Tongue (tissue), 2 donors: ENCODE measurements around the gene OR5H14. TPM values are rescaled to one million over a fixed set of nuclear protein-coding genes. Genes with fewer than 3 reads are reported as not detected.
"Not testable (repeated sequence)": the region's sequence is repeated elsewhere in the genome, so short reads cannot be mapped to it uniquely, and the experiment has no call there.

Experiments used
- DNase-seq: peaks from one replicate; pipeline ENCODE4 v3.0.0-alpha.2; 2015
- total RNA-seq: library from RNA; depleted of rRNA; stranded (reverse); fragments of >200 nt; gene quantifications from one replicate; pipeline ENCODE4 v1.2.3, GENCODE V29; 2014

The OR5H14 gene
- not detected for total RNA-seq

DNA sequence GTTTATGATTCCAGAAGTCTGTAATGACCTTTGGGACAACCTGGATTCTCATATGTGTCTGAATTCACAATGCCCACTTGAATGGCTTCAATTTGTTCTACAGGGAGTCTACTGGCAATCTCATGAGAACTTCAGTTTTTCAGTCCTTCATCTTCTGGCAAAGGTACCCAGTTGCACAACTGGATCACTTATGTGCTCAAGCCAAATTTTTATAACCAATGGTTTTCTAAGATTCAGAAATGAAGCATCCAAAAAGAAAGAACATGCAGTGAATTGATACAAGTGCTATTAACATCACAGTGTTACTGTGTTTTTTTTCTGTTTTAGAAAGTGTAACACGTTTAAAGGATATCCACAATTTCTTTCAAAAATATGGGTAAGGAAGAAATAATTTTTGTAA, at the start of gene OR5H14:
TSS of gene OR5H14 (plus strand) at position 301 of the 400 bp plus-strand sequence. CDS start 1,907 bp downstream, outside the sequence.
- no peak for DNase-seq

- DNase-seq, result no peak
Measured at GRCh38 chr3:98099848-98100247, 47.4 kb upstream of the OR5H14 start.

DNA sequence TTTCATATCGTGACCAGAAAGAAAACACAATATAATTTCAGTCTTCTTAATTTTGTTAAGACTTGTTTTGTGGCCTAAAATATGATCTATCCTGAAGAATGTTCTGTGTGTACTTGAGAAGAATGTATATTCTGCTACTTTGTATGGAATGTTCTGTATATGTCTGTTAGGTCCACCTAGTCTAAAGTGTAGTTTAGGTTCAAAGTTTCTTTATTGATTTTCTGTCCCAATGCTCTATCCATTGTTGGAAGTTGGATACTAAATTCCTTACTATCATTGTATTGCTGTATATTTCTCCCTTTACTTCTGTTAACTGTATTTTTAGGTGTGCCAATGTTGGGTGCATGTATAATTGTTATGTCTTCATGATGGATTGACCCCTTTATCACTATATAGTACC, 39.1 kb upstream of the OR5H14 start:
- DNase-seq, result no peak

- DNase-seq, result no peak
Measured at GRCh38 chr3:98109807-98110549, 37.3 kb upstream of the OR5H14 start.

GRCh38 chr3:98110550-98110908, 36.8 kb upstream of the OR5H14 start:
- no peak for DNase-seq

DNA sequence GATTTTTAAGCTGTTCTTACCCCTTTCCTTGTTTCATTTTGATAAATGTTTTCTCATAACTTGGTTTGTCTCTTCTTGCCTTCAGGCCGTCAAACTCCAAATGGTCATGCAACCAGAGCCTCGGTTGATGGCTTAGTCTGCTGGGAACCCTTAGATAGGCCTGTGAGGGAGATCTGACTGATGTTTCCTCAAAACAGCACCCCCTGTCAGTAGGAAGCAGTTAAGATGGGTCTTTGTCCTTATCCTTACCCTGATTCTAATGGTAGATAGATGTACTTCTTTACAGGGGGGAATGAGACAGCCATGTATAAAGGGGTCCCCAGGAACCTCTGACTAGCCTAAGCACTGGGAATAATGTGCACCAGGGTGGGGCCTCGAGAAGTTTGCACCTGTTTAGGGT, 33.0 kb upstream of the OR5H14 start:
- DNase-seq, result no peak

DNA sequence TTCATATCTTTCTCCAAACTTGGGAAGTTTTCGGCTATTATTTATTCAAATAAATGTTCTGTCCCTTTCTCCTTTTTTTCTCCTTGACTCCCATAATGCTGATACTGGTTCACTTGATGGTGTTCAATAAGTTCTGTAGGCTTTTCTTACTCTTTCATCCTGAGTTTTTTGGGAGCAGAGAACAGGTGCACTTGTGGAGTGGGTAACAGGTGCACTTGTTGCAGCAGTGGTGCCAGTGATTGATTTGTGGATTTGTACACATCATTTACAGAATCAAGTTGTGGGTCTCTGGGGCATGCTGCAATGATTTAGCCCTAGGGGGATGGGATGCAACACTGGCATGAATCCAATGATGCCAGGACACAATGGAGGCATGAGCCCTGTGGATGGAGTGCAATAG, 31.6 kb upstream of the OR5H14 start:
- no peak for DNase-seq

DNA sequence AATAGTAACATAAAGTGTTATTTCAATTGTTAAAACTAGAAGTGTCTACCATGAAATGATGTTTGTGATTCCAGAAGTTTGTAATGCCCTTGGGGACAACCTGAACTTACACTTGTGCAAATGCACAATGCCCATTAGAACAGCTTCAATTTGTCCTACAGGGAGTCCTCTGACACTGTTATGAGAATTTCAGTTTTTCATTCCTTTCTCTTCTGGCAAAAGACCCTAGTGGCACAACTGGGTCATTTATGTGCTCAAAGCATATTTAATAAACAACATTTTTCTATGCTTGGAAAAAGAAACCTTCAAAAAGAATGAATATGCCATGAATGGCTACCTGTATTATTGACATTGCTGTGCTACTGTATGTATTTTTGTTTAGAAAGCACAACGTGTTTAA, 16.9 kb upstream of the OR5H14 start, which contains the start of gene OR5H1:
TSS of gene OR5H1 (plus strand) at position 301 of the 400 bp plus-strand sequence. CDS start 1,977 bp downstream, outside the sequence.
- DNase-seq, result no peak

DNA sequence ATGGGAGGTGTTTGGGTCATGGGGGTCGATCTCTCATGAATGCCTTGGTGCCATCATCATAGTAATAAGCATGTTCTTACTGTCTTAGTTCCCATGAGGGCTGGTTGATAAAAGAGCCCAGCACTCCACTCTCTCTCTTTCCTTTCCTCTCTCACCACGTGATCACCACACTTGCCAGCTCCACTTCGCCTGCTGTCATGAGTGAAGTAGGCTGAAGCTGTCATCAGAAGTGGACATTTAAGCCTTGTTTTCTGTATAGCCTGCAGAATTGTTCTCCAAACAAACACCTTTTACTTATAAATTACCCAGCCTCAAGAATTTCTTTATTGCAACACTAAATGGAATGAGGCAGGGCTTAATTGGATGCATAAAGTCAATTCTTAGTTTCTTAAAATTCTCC, 10.6 kb upstream of the OR5H14 start:
- DNase-seq, result no peak

DNA sequence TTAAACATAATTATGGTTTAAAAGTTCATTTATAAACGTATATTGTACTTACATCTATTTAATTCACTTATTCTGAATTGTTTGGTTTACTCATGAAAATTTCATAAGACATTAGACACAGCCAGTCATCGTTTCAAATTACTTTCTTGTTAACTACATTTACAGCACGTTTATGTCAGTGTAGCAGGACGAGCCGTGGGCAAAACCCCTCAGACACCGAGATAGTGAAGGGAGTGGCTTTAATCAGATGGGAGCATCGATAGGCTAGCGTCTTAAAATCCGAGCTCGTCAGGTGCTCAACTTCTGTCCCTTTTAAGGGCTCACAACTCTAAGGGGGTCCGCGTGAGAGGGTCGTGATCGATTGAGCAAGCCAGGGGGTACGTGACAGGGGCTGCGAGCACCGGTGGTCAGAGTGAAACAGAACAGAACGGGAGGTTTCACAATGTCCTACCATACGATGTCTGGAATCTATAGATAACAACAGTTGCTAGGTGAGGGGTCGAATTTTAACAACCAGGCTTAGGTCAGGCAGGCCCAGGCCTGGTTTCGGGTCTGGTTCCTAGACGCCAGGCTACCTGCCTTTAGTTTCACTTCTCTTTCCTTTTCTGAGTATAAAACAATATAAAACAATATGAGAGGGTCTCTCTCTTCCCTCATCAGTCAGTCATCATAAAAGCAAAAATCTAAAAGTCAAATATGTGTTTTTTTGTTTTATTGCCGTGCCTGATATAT, 9.3 kb upstream of the OR5H14 start:
- DNase-seq, result not testable (repeated sequence)

GRCh38 chr3:98140531-98140930, 6.7 kb upstream of the OR5H14 start:
- no peak for DNase-seq

- no peak for DNase-seq
Measured at GRCh38 chr3:98148751-98149150, 1.5 kb downstream of the OR5H14 start.

DNA sequence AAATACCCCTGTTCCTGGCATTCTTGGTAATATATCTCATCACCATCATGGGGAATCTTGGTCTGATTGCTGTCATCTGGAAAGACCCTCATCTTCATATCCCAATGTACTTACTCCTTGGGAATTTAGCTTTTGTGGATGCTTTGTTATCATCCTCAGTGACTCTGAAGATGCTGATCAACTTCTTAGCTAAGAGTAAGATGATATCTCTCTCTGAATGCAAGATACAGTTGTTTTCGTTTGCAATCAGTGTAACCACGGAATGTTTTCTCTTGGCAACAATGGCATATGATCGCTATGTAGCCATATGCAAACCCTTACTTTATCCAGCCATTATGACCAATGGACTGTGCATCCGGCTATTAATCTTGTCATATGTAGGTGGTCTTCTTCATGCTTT, 2.2 kb downstream of the OR5H14 start:
- DNase-seq, result not testable (repeated sequence)

GRCh38 chr3:98151241-98151640, 4.0 kb downstream of the OR5H14 start:
- DNase-seq, result no peak

DNA sequence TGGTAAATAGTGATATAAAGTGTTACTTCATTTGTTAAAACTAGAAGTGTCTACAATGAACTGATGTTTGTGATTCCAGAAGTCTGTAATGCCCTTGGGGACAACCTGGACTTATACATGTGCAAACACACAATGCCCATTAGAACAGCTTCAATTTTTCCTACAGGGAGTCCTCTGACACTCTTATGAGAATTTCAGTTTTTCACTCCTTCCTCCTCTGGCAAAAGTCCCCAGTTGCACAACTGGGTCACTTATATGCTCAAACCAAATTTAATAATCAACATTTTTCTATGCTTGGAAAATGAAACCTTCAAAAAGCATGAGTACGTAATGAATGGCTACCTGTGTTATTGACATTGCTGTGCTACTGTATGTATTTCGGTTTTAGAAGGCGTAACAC, 19.1 kb downstream of the OR5H14 start, which contains the start of gene OR5H15:
TSS of gene OR5H15 (plus strand) at position 301 of the 400 bp plus-strand sequence. CDS start 2,004 bp downstream, outside the sequence.
- no peak for DNase-seq

GRCh38 chr3:98171071-98171470, 23.8 kb downstream of the OR5H14 start:
- DNase-seq, result no peak

- no peak for DNase-seq
Measured at GRCh38 chr3:98172621-98173020, 25.3 kb downstream of the OR5H14 start.

DNA sequence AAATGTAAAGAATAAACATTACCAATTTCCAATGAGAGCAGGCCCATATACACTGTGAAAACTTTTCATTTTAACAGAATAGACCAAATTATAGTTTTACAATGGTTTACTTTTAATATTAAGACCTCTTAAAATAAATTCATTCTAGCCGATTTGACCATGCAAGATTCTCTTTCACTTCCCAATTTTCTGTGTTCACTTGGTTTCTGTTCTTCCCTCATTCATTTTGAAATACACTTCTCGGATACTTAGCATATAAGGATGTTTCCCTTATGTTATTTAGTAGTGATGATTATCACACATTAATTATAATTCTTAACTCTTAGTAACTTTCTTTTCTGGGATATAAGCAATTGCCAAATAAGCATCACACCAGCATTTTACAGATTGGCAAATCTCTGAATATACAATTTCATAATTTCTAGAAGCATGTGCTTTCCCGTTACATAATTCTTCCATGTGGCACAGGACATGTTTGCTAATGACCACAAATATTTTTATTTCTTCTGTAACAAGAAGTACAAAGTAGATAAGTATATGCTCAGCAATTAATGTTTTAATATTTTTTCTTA, 33.1 kb downstream of the OR5H14 start:
- DNase-seq, result no peak

DNA sequence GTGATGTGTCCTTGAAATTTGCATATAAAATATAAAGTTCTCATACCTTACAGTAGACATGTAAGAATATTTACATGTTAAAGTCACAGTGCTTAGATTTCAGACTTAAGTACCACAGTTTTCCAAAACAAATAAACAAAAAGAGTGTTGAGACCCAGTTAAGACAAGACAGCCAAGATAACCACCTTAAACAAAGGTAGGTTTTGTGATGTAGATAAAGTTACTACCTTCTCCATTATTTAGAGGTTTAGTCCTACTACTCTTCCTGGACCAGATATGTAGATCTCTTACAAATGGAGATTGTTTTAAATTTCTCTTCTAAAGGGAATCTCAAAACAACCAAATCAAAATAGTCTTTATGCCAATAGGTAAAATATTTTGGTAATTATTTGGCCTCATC, 34.9 kb downstream of the OR5H14 start:
- DNase-seq, result no peak

- DNase-seq, result no peak
Measured at GRCh38 chr3:98185180-98185579, 37.9 kb downstream of the OR5H14 start.

DNA sequence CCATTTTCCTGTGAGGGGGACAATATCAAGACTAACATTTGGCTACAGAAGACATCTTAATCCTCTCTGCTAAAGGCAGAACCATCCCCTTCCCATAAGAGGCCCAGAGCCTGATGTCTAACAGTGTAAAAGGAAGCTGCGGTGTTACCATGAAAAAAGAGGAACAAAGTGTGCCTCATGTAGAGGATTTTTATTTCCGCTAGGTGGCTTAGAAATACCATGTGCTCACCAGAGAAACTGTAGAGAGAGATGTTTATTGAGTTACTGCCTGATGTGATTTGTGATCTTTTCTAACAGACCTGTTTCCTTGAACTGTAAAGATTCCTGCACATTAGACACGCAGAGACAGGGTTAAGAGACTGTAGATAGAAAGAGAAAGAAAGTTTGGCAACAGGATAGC, 41.3 kb downstream of the OR5H14 start:
- no peak for DNase-seq

DNA sequence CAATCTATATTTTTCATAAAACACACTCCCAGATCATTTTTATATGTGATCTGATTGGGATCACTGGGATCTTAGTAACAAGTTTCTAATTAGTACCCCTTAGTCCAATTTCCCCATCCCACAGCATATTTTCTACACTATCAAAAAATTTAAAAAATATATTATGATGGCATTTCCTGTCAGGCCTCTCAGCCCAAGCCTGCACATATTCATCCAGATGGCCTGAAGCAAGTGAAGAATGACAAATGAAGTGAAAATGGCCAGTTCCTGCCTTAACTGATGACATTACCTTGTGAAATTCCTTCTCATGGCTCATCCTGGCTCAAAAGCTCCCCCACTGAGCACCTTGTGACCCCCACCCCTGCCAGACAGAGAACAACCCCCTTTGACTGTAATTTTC, 43.6 kb downstream of the OR5H14 start:
- DNase-seq, result not testable (repeated sequence)

- DNase-seq, result not testable (repeated sequence)
Measured at GRCh38 chr3:98196293-98196692, 49.0 kb downstream of the OR5H14 start.
